H1 (cell line): ENCODE measurements around the gene SUCNR1. TPM values are rescaled to one million over a fixed set of nuclear protein-coding genes. Genes with fewer than 3 reads are reported as not detected.
"Not testable (repeated sequence)": the region's sequence is repeated elsewhere in the genome, so short reads cannot be mapped to it uniquely, and the experiment has no call there.

Source experiments
- CTCF ChIA-PET: fragments of 300-600 bp; sonication (Branson Sonifier 250); formaldehyde crosslinking; loops from one replicate; lab custom pipeline; 2021; ENCODE audit not compliant: partially characterized antibody; lab: Charles Lee
- POLR2A ChIA-PET: fragments of 300-600 bp; sonication (Branson Sonifier 250); formaldehyde crosslinking; loops from one replicate; lab custom pipeline; 2021; ENCODE audit warnings: inconsistent platforms; ENCODE audit not compliant: partially characterized antibody; lab: Charles Lee
- DNase-seq, 2 experiments: peaks; one replicate each; pipeline versions ENCODE4 v3.0.0 to v3.0.0-alpha.2; 2010 to 2022; ENCODE audit warnings: low spot score in 2 of 2, low read depth in 1 of 2, mixed read lengths in 1 of 2
- FAIRE-seq: peaks from 2 replicates; lab custom pipeline; 2011; peaks lifted over from hg19 to GRCh38; lab: Jason Lieb, UNC
- H2AFZ ChIP-seq: 2 replicates; pipeline ENCODE4 v1.8.1; 2012; ENCODE audit warnings: low read length, inconsistent platforms
- H2AK5ac ChIP-seq: 2 replicates; pipeline ENCODE4 v1.6.1; 2013; ENCODE audit warnings: low read depth, low read length
- H2BK120ac ChIP-seq: replicated peaks from 2 replicates; pipeline ENCODE3; 2013; ENCODE audit warnings: low read depth, low read length, inconsistent platforms
- H2BK12ac ChIP-seq: 2 replicates; pipeline ENCODE4 v1.6.1; 2013; ENCODE audit warnings: low read depth, low read length
- H2BK15ac ChIP-seq: 2 replicates; pipeline ENCODE4 v1.6.1; 2013; ENCODE audit warnings: low read length
- H2BK20ac ChIP-seq: 2 replicates; pipeline ENCODE4 v1.6.1; 2013; ENCODE audit warnings: low read length
- H2BK5ac ChIP-seq: 2 replicates; pipeline ENCODE4 v1.6.1; 2013; ENCODE audit warnings: low read depth, low read length
- H3K14ac ChIP-seq: 2 replicates; pipeline ENCODE4 v1.6.1; 2013; ENCODE audit warnings: inconsistent platforms; ENCODE audit not compliant: insufficient read length
- H3K18ac ChIP-seq: 2 replicates; pipeline ENCODE4 v1.6.1; 2013; ENCODE audit warnings: low read length; ENCODE audit errors: extremely low read depth
- H3K23ac ChIP-seq: 2 replicates; pipeline ENCODE4 v1.6.1; 2013; ENCODE audit warnings: inconsistent platforms; ENCODE audit not compliant: insufficient read length
- H3K23me2 ChIP-seq: 2 replicates; pipeline ENCODE4 v1.6.1; 2013; ENCODE audit warnings: low read depth, low read length
- H3K27ac ChIP-seq: 2 replicates; pipeline ENCODE4 v1.6.1; 2011; ENCODE audit warnings: low read depth, low read length, inconsistent platforms
- H3K27me3 ChIP-seq, 4 experiments: replicated peaks in 1 of 4; 1 replicate in 1 of 4; 2 replicates in 3 of 4; pipeline versions ENCODE4 v1.6.1 to v1.8.1; 2011 to 2013; ENCODE audit warnings: low read length in 3 of 4, mild to moderate bottlenecking in 3 of 4, inconsistent platforms in 2 of 4, mixed read lengths in 2 of 4, moderate library complexity in 1 of 4; ENCODE audit not compliant: control insufficient read depth in 3 of 4, insufficient read depth in 3 of 4; ENCODE audit errors: extremely low read depth in 1 of 4
- H3K36me3 ChIP-seq, 4 experiments: 2 replicates each; pipeline versions ENCODE4 v1.6.1 to v1.8.1; 2011 to 2013; ENCODE audit warnings: mild to moderate bottlenecking in 4 of 4, low read length in 3 of 4, moderate library complexity in 2 of 4, control low read depth in 1 of 4, inconsistent platforms in 1 of 4; ENCODE audit not compliant: insufficient read depth in 4 of 4, control insufficient read depth in 2 of 4
- H3K4ac ChIP-seq: replicated peaks from 2 replicates; pipeline ENCODE3; 2013; ENCODE audit warnings: low read length, low read depth, mixed read lengths, inconsistent platforms; ENCODE audit not compliant: insufficient read length
- H3K4me1 ChIP-seq, 4 experiments: replicated peaks in 1 of 4; 1 replicate in 1 of 4; 2 replicates in 3 of 4; pipeline versions ENCODE4 v1.6.1 to v1.8.1; 2011 to 2013; ENCODE audit warnings: low read length in 3 of 4, inconsistent platforms in 2 of 4, mixed read lengths in 1 of 4; ENCODE audit not compliant: insufficient read depth in 4 of 4, control insufficient read depth in 3 of 4
- H3K4me2 ChIP-seq, 2 experiments: 2 replicates each; pipeline versions ENCODE4 v1.6.1 to v1.8.1; 2011 to 2013; ENCODE audit warnings: low read depth in 2 of 2, low read length in 2 of 2, control low read depth in 1 of 2, inconsistent platforms in 1 of 2, mild to moderate bottlenecking in 1 of 2; ENCODE audit not compliant: insufficient read depth in 1 of 2
- H3K4me3 ChIP-seq, 4 experiments: fragments of 200-600, 300-600 bp in 1 of 4; sonication (generic), shearing (Covaris generic), sonication (Bioruptor Twin) in 1 of 4; 2 replicates each; pipeline versions ENCODE4 v1.5.1 to v1.8.1; 2011 to 2016; ENCODE audit warnings: low read length in 4 of 4, low read depth in 3 of 4, control low read depth in 2 of 4, inconsistent platforms in 2 of 4, mild to moderate bottlenecking in 2 of 4, mixed read lengths in 1 of 4, moderate library complexity in 1 of 4; ENCODE audit not compliant: insufficient read depth in 2 of 4; ENCODE audit errors: extremely low read depth in 1 of 4
- H3K56ac ChIP-seq: replicated peaks from 2 replicates; pipeline ENCODE3; 2013; ENCODE audit warnings: low read depth, mild to moderate bottlenecking, mixed read lengths, low read length, inconsistent platforms; ENCODE audit not compliant: insufficient read length
- H3K79me1 ChIP-seq: 2 replicates; pipeline ENCODE4 v1.6.1; 2013; ENCODE audit warnings: low read depth, low read length, control low read depth
- H3K79me2 ChIP-seq, 2 experiments: 2 replicates each; pipeline versions ENCODE4 v1.6.1 to v1.8.1; 2012 to 2013; ENCODE audit warnings: low read length in 2 of 2, mild to moderate bottlenecking in 2 of 2, inconsistent platforms in 1 of 2; ENCODE audit not compliant: insufficient read depth in 2 of 2, control insufficient read depth in 1 of 2
- H3K9ac ChIP-seq, 4 experiments: replicated peaks in 1 of 4; 1 replicate in 1 of 4; 2 replicates in 3 of 4; pipeline versions ENCODE4 v1.6.1 to v1.8.1; 2011 to 2013; ENCODE audit warnings: low read depth in 3 of 4, low read length in 3 of 4, control low read depth in 2 of 4, mild to moderate bottlenecking in 2 of 4, moderate library complexity in 2 of 4, inconsistent platforms in 1 of 4; ENCODE audit errors: extremely low read depth in 1 of 4
- H3K9me3 ChIP-seq, 2 experiments: 2 replicates each; pipeline versions ENCODE4 v1.6.1 to v1.8.1; 2012 to 2013; ENCODE audit warnings: mild to moderate bottlenecking in 2 of 2, moderate library complexity in 2 of 2, control low read depth in 1 of 2, inconsistent platforms in 1 of 2, low read depth in 1 of 2, low read length in 1 of 2, mixed read lengths in 1 of 2; ENCODE audit not compliant: insufficient read depth in 2 of 2
- H4K20me1 ChIP-seq, 2 experiments: replicated peaks in 1 of 2; 2 replicates each; pipeline versions ENCODE3 to v1.8.1; 2011 to 2013; ENCODE audit warnings: inconsistent platforms in 2 of 2, low read length in 2 of 2, mild to moderate bottlenecking in 1 of 2; ENCODE audit not compliant: insufficient read depth in 2 of 2, control insufficient read depth in 1 of 2
- H4K5ac ChIP-seq: 2 replicates; pipeline ENCODE4 v1.6.1; 2013; ENCODE audit warnings: low read length, low read depth, mixed read lengths, inconsistent platforms; ENCODE audit not compliant: insufficient read length
- H4K8ac ChIP-seq: 2 replicates; pipeline ENCODE4 v1.8.0; 2013; ENCODE audit warnings: mild to moderate bottlenecking, moderate library complexity, low read length, inconsistent platforms; ENCODE audit not compliant: insufficient read depth; ENCODE audit errors: extremely low read depth
- H4K91ac ChIP-seq: replicated peaks from 2 replicates; pipeline ENCODE3; 2013; ENCODE audit warnings: low read length, mixed read lengths, inconsistent platforms; ENCODE audit not compliant: insufficient read length
- KDM5A ChIP-seq: fragments of 200-600 bp; IDR thresholded peaks from 2 replicates; pipeline ENCODE4 v1.7.1; 2012; ENCODE audit warnings: mild to moderate bottlenecking, low read length, inconsistent platforms, mixed read lengths
- WGBS, 2 experiments: shearing (Covaris generic) in 1 of 2; methylation state at CpG; one replicate each; pipeline versions ENCODE4 v1.1.6 to v1.1.7; 2013 to 2015; ENCODE audit warnings: low lambda C conversion rate in 2 of 2, mixed read lengths in 2 of 2, inconsistent platforms in 1 of 2, low coverage in 1 of 2, missing lambda C conversion rate in 1 of 2; ENCODE audit not compliant: insufficient replicate concordance in 2 of 2, insufficient coverage in 1 of 2, insufficient read length in 1 of 2; ENCODE audit errors: extremely low coverage in 1 of 2, missing lambda C conversion rate in 1 of 2; 5-methylcytosine and 5-hydroxymethylcytosine counted together
- polyA plus RNA-seq, 7 experiments: library from polyadenylated mRNA; depleted of rRNA in 3 of 7; stranded (reverse) in 5 of 7; unstranded in 2 of 7; fragments of >200 nt in 5 of 7; fragments of 200-250 nt in 2 of 7; gene quantifications; 1 replicate in 5 of 7; 2 replicates in 1 of 7; 4 replicates in 1 of 7; pipeline versions ENCODE4 v1.2.1 to v1.2.3, GENCODE V29; 2011 to 2013; ENCODE audit warnings: missing spikeins in 2 of 7, mixed read lengths in 2 of 7
- total RNA-seq: library from RNA; stranded (reverse); fragmentation: NEBNext Ultra II Directional; extraction: Animal tissue kit (Norgen Biotek cat#: 25700); gene quantifications from 2 replicates; pipeline ENCODE4 v1.2.1, GENCODE V29; 2021

Gene SUCNR1
- total and polyA plus RNA-seq, 2 of the 8 experiments (the other 6 are each of a cell fraction or from before 2014, with no cell fraction given): not detected

- H3K23me2 ChIP-seq: no peaks in the 10 kb centered on the region
- H4K8ac ChIP-seq: no peak overlapping the region
- no peak overlapping the region for H2BK15ac ChIP-seq
- no peaks in the 10 kb centered on the region for H3K36me3 ChIP-seq
- ChIA-PET CTCF (interaction anchor here (1.3 to 1.7 kb wide), 3 partner anchors 8 to 406 kb away, joined by 3 read pairs; no protein-coding TSS in a partner anchor), POLR2A (no interaction called here)
- peaks cover 0 to 1% (median 0%) of the 10 kb centered on the region in 4 experiments; a peak in 1 of 7 replicates for H3K27me3 ChIP-seq
- no peak overlapping the region for H4K91ac ChIP-seq
- H3K14ac ChIP-seq: no peak overlapping the region
- peak overlapping the region; percentile 81 for H2AFZ ChIP-seq
- FAIRE-seq (no peak), DNase-seq (no peak)
- H4K5ac ChIP-seq: no peak overlapping the region
- H2BK20ac ChIP-seq: no peak overlapping the region
- H3K79me1 ChIP-seq: no peaks in the 10 kb centered on the region
- H2AK5ac ChIP-seq: no peak overlapping the region
- H3K4ac ChIP-seq: no peak overlapping the region
- H4K20me1 ChIP-seq: no peaks in the 10 kb centered on the region
- no peaks in the 10 kb centered on the region for H3K4me1 ChIP-seq
- H3K56ac ChIP-seq: no peak overlapping the region
- H3K18ac ChIP-seq: no peak overlapping the region
- H2BK120ac ChIP-seq: no peak overlapping the region
- H2BK5ac ChIP-seq: no peak overlapping the region
- H2BK12ac ChIP-seq: no peak overlapping the region
- H3K4me2 ChIP-seq: no peak overlapping the region
- 86% methylated on average over 3 of the region's 3 CpGs; no CpG with 5 or more reads in 1 of the 2 experiments for WGBS, 2 experiments
- no peak overlapping the region for H3K27ac ChIP-seq
- no peaks in the 10 kb centered on the region for H3K79me2 ChIP-seq
- no peak for TF ChIP-seq KDM5A
- no peak overlapping the region for H3K23ac ChIP-seq
- H3K9ac ChIP-seq: no peak overlapping the region
- no peak overlapping the region for H3K4me3 ChIP-seq
- H3K9me3 ChIP-seq: no peaks in the 10 kb centered on the region
These were observed 28.0 kb upstream of the SUCNR1 start for GRCh38 chr3:151845306-151845905.

- H4K20me1 ChIP-seq: not testable (repeated sequence)
These were observed 23.4 kb upstream of the SUCNR1 start for GRCh38 chr3:151850065-151850464.

More at GRCh38 chr3:151850065-151850464, 23.4 kb upstream of the SUCNR1 start:
- H3K56ac ChIP-seq, H3K23ac ChIP-seq, H2BK20ac ChIP-seq, H3K4ac ChIP-seq, H2BK120ac ChIP-seq, H3K4me3 ChIP-seq, H3K79me2 ChIP-seq, H2BK5ac ChIP-seq, H3K18ac ChIP-seq, H2BK15ac ChIP-seq, H4K5ac ChIP-seq, DNase-seq, H3K27me3 ChIP-seq, H4K91ac ChIP-seq, H3K23me2 ChIP-seq, H3K14ac ChIP-seq, H3K4me2 ChIP-seq, H3K36me3 ChIP-seq, H2BK12ac ChIP-seq, H2AFZ ChIP-seq, H4K8ac ChIP-seq, CTCF ChIA-PET, FAIRE-seq, H3K9ac ChIP-seq, H3K79me1 ChIP-seq, H3K27ac ChIP-seq, H2AK5ac ChIP-seq, POLR2A ChIA-PET, H3K9me3 ChIP-seq, H3K4me1 ChIP-seq: not testable (repeated sequence)
- 93% methylated on average over 2 of the region's 2 CpGs; no CpG with 5 or more reads in 1 of the 2 experiments for WGBS, 2 experiments
